HG03442 (cell line): ENCODE measurements around the gene ZMYM4.

Experiments used
- ATAC-seq: cut with Tn5 transposase; IDR thresholded peaks from one replicate; pipeline ENCODE4 v1.9.1; 2021; ENCODE audit warnings: mild to moderate bottlenecking, moderate library complexity; ENCODE audit not compliant: unreplicated experiment

Gene ZMYM4

DNA sequence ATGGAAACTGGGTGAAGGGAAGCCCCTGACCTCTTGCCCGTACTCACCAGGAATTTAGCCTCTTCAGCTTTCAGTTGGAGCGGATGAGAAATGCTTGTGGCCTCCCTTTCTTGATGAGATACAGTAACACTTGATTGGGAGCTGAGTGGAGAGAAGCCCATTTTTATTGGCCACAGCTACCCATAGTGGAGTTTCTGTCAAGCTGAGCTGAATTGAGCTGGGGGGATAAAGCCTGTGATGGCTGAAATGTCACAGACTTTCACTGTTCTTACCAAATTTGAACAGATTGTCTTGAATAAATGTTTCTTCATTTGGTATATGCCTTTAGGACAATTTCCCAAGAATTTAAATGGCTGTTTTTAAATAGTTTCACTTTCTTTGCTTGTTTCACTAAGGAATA, 125.9 kb downstream of the ZMYM4 start:
- no peak for ATAC-seq

GRCh38 chr1:35398739-35399138, 130.2 kb downstream of the ZMYM4 start:
- no peak for ATAC-seq

DNA sequence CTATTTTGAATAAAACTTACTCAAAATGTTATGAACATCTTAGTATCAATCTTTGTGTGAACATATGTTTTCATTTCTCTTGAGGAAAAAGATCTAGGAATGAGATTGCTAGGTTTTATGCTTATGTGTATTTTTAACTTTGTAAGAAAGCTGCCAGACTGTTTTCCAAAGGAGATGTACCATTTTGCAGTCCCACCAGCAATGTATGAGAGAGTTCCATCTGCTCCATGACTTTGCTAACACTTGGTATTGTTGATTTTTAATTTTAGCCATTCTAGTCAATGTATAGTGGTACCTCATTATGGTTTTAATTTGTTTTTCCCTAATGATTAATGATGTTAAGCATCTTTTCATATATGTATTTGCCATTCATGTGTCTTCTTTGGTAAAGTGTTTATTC, 132.5 kb downstream of the ZMYM4 start:
- ATAC-seq = no peak

GRCh38 chr1:35406103-35406502, 137.6 kb downstream of the ZMYM4 start:
- ATAC-seq = no peak

GRCh38 chr1:35407743-35408142, 139.2 kb downstream of the ZMYM4 start:
- no peak for ATAC-seq

GRCh38 chr1:35408925-35409324, 140.4 kb downstream of the ZMYM4 start:
- ATAC-seq = no peak

DNA sequence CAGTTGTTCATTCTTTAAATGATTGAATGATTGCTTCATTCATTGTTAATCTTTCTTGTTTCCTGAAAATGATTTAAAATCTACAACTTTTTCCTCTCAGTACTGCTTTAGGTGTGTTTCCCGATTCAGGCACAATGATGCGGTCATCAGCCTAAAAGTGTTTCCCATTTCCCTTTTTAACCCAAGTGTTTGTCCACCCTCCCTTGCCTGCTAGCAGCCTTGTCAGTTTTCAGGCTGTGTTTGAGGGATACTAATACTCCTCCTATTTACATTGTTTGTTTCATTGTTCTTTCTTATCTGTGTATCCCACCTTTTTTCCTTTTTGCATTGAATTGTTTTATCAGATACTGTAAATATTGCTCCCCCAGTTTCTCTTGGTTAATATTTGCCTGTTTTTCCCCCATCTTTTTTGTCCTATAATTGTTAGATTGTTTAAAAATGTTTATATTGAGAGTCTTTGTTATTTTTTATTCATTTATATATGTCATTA, 157.6 kb downstream of the ZMYM4 start:
- no peak for ATAC-seq

DNA sequence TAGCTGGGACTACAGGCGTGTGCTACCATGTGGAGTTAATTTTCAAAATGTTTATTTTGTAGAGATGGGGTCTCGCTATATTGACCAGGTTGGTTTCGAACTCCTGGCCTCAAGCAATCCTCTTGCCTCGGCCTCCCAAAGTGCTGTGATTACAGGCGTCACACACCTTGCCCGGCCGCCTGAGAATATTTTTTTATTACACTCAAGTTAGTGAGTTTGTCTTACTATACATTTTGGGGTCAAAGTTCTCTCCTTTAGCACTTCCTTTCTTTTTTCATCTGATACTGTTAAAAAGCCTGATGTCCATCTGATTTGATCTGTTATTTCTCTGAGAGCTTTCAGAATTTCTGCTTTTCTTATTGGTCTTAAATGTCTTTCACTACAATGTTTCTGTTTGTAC, 159.9 kb downstream of the ZMYM4 start:
- ATAC-seq = no peak

DNA sequence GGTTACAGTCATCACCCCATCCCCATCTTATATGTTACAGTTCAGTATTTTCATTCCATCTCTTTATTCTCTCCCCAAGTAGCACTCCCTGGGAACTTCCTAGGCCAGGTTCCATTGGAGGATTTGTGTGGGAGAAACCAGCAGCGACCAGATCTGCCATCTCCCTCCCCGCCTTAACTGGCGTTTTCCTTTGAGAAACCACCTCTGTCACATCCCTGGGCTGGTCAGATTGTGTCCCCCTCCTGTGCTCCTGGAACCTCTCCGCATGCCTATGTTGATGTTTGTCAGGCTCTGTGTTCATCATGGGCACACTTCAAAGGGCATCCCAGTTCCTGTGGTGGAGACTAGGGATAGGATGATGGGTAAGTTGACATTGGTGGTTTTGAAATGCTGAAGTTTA, 162.3 kb downstream of the ZMYM4 start:
- ATAC-seq = no peak

- ATAC-seq = no peak
Observed at GRCh38 chr1:35431173-35431599, 162.7 kb downstream of the ZMYM4 start.

DNA sequence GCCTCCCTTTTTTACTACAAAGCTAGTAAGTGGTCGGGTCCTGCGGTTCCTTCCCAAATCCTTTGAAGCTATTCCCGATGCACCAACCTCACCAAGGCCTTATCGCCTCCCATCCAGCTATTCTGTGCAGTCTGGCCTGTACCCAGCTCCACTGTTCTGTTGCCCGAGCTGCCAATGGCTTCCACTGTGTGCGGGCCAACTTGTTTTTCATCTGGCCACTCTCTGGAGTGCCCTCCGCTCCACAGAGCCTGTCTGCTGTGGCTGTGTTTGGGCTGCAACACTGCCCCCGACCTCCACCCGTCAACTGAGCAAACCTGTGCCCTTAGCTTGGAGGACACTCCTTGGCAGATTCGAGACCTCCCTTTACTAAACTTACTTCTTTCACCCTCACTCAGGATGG, 163.7 kb downstream of the ZMYM4 start:
- no peak for ATAC-seq

DNA sequence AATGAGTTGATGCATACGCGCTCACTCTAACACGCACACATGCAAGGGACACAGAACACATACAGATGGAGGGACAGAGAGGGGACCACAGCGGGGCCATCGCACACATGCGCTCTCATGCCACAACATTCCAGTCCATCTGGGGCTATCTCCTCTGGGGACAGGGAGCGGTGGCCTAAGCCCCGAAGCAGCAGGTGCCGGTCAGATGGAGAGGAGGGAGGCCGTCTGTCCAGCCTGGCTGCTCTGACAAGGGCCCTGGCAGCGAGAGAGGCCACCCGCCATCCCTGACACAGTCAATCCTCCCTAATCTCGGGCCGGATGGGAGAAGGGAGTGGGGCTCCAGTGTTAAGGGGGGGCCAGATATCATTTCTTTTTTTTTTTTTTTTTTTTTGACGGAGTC, 165.2 kb downstream of the ZMYM4 start:
- no peak for ATAC-seq

GRCh38 chr1:35434703-35435102, 166.2 kb downstream of the ZMYM4 start:
- ATAC-seq = no peak

DNA sequence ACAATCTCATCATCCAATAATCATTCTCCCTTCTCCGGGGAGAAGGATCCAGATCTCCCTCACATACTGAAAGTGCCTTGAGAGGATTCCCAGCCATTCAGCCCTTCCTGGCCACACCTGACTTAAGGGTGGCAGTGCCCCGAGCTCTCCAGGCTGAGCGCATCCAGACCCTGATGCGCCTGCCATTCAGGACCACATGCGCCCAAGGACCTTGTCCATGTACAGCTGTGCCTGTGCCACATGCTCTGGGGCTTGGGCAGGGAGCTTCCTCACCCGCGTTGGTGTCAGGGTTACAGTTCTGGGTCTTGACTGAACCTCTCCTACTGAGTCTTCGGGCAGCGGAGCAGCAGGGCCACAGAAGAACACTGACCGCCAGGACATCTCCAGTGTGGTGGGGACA, 167.6 kb downstream of the ZMYM4 start:
- ATAC-seq = no peak

GRCh38 chr1:35437200-35437599, 168.7 kb downstream of the ZMYM4 start:
- no peak for ATAC-seq

GRCh38 chr1:35439626-35440025, 171.1 kb downstream of the ZMYM4 start:
- no peak for ATAC-seq

DNA sequence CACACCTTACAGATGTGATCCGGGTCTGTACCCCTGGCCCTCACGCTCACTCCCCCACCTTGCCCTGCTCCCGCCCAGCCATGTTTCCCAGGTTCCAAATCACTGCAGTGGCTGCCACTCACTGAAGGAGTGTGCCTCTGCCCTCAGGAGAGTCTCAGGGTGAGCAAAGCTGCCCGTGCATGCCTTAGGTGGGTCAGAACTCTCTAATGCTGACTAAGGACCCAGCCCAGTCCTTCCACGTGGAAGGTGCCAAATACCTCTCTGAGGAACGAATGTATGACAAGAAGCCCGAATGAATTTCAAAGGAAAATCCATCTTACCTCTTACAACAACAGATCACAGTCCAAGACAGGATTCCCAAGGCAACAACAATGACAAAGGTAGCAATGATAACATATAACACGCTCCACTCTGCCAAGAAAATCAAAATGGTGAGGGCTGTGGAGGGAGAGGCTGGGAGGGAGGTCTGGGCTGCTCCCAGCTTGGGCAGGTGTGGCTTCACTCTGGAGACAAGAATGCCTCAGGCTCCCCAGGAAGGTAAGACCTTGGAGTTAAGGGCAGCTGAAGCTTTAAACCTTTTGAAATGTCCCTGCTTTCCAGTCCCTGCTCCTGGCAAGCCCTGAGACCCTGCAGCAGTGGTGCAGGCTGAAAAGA, 173.5 kb downstream of the ZMYM4 start:
- ATAC-seq = no peak

DNA sequence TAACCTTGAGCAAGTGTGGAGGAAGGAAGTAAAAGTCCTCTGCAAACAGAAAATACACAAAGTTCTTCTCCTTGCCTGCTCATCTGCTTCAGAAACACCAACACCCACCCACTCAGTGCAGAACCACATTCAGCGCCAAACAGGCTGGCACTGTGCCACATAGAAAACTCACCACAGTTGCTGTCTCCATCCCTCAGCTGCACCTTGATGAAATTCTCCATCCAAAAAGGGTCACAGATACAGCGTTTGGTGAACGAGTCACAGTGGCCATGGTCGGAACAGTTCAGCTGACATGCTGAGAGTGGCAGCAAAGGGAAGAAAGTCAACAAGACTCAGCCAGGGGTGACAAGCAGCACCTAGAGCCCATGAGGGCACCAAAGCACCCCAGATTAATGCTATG, 174.2 kb downstream of the ZMYM4 start:
- ATAC-seq = no peak

- ATAC-seq = no peak
Observed at GRCh38 chr1:35443768-35444518, 175.4 kb downstream of the ZMYM4 start.

- ATAC-seq = no peak
Observed at GRCh38 chr1:35444519-35444774, 175.9 kb downstream of the ZMYM4 start.

GRCh38 chr1:35447278-35447677, 178.8 kb downstream of the ZMYM4 start:
- no peak for ATAC-seq

DNA sequence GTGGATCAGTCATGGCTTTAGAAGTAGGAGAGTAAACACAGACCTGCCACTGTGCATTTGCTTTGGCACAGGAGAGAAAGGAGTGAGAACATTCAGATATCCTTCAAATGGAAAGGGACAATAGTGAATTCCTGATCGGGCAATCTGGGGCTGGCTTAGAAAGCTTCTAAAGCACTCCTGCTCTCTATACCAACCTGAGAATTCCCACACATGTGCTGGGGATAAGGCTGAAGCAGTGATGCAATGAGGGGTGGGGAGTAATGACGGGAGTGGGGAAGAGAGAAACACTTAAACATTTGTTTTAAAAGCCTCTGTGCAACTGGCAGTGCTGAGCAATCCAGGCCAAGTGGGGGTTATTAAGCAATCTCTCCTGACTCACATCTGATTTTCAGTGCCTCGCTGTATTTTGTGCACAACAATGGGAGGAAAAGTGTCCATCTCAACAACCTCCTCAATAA, 179.9 kb downstream of the ZMYM4 start:
- ATAC-seq = no peak
